AG04449 (cell line): ENCODE results near the gene MBD2.

Source experiments
- CTCF ChIA-PET: fragments of 350-600 bp; formaldehyde crosslinking; extraction: SDS; loops from one replicate; lab custom pipeline; 2021; ENCODE audit warnings: antibody characterized with exemption; lab: Yijun Ruan, JAX
- POLR2A ChIA-PET: fragments of 400-600, 350-600 bp; formaldehyde crosslinking; extraction: SDS; loops from one replicate; lab custom pipeline; 2020; ENCODE audit warnings: antibody characterized with exemption, inconsistent platforms; lab: Yijun Ruan, JAX
- DNase-seq: peaks from one replicate; pipeline ENCODE4 v3.0.0-alpha.2; 2010; ENCODE audit warnings: low read depth, low spot score
- H3K4me3 ChIP-seq: 2 replicates; pipeline ENCODE4 v1.5.1; 2011; ENCODE audit warnings: low read depth, mild to moderate bottlenecking, control low read depth, low read length
- CTCF ChIP-seq: IDR thresholded peaks from one replicate; pipeline ENCODE4 v1.5.1; 2011; ENCODE audit warnings: mild to moderate bottlenecking, moderate library complexity, low read length, control low read depth, inconsistent platforms; ENCODE audit not compliant: insufficient read depth; ENCODE audit errors: missing control alignments

Gene MBD2

GRCh38 chr18:54119524-54120019 lies 104.9 kb downstream of the MBD2 start:
- no peak overlapping the region for H3K4me3 ChIP-seq
- DNase-seq: no peak
- TF ChIP-seq CTCF: peak; percentile 65
- CTCF ChIA-PET: interaction anchor here (0.6 to 10.3 kb wide), 31 partner anchors 8 to 863 kb away, joined by 3 to 117 read pairs (median 5); no protein-coding TSS in a partner anchor
- POLR2A ChIA-PET: no interaction called here

- no peak overlapping the region for H3K4me3 ChIP-seq
- POLR2A ChIA-PET: no interaction called here
- no peak for DNase-seq
- CTCF ChIA-PET: interaction anchor here (1.0 to 10.3 kb wide), 8 partner anchors 10 to 551 kb away, joined by 3 to 117 read pairs (median 10); no protein-coding TSS in a partner anchor
- no peak for TF ChIP-seq CTCF
These were observed 106.4 kb downstream of the MBD2 start for GRCh38 chr18:54117853-54118773.

GRCh38 chr18:54116541-54117257 lies 107.8 kb downstream of the MBD2 start:
- no peak for TF ChIP-seq CTCF

GRCh38 chr18:54112356-54112755 lies 112.1 kb downstream of the MBD2 start:
- no peak overlapping the region for H3K4me3 ChIP-seq
- POLR2A ChIA-PET: no interaction called here
- no peak for DNase-seq
- no peak for TF ChIP-seq CTCF
- CTCF ChIA-PET: interaction anchor here (9.0 to 10.3 kb wide), 2 partner anchors 15 to 414 kb away, joined by 94 to 117 read pairs; no protein-coding TSS in a partner anchor

More at GRCh38 chr18:54116541-54117257, 107.8 kb downstream of the MBD2 start:
- CTCF ChIA-PET: interaction anchor here (0.6 to 10.3 kb wide), 8 partner anchors 11 to 549 kb away, joined by 3 to 117 read pairs (median 4); no protein-coding TSS in a partner anchor
- no peak for DNase-seq
- POLR2A ChIA-PET: no interaction called here
- H3K4me3 ChIP-seq: no peak overlapping the region

- ChIA-PET POLR2A (no interaction called here), CTCF (interaction anchor here (1.0 to 1.8 kb wide), 2 partner anchors 10 kb away, joined by 4 to 9 read pairs; no protein-coding TSS in a partner anchor)
- no peak for DNase-seq
- H3K4me3 ChIP-seq: no peak overlapping the region
- no peak for TF ChIP-seq CTCF
These were observed 115.3 kb downstream of the MBD2 start for GRCh38 chr18:54109131-54109683.
